H1 (cell line): ENCODE data around the gene LARP4. TPM values are rescaled to one million over a fixed set of nuclear protein-coding genes. Genes with fewer than 3 reads are reported as not detected.
A peak's percentile ranks its signal among the peaks of the same experiment; 100 is the strongest.

ENCODE experiments used
- CTCF ChIA-PET: fragments of 300-600 bp; sonication (Branson Sonifier 250); formaldehyde crosslinking; loops from one replicate; lab custom pipeline; 2021; ENCODE audit not compliant: partially characterized antibody; lab: Charles Lee
- POLR2A ChIA-PET: fragments of 300-600 bp; sonication (Branson Sonifier 250); formaldehyde crosslinking; loops from one replicate; lab custom pipeline; 2021; ENCODE audit warnings: inconsistent platforms; ENCODE audit not compliant: partially characterized antibody; lab: Charles Lee
- DNase-seq, 2 experiments: peaks; one replicate each; pipeline versions ENCODE4 v3.0.0 to v3.0.0-alpha.2; 2010 to 2022; ENCODE audit warnings: low spot score in 2 of 2, low read depth in 1 of 2, mixed read lengths in 1 of 2
- FAIRE-seq: peaks from 2 replicates; lab custom pipeline; 2011; peaks lifted over from hg19 to GRCh38; lab: Jason Lieb, UNC
- H2AFZ ChIP-seq: 2 replicates; pipeline ENCODE4 v1.8.1; 2012; ENCODE audit warnings: low read length, inconsistent platforms
- H2AK5ac ChIP-seq: 2 replicates; pipeline ENCODE4 v1.6.1; 2013; ENCODE audit warnings: low read depth, low read length
- H2BK120ac ChIP-seq: replicated peaks from 2 replicates; pipeline ENCODE3; 2013; ENCODE audit warnings: low read depth, low read length, inconsistent platforms
- H2BK12ac ChIP-seq: 2 replicates; pipeline ENCODE4 v1.6.1; 2013; ENCODE audit warnings: low read depth, low read length
- H2BK15ac ChIP-seq: 2 replicates; pipeline ENCODE4 v1.6.1; 2013; ENCODE audit warnings: low read length
- H2BK20ac ChIP-seq: 2 replicates; pipeline ENCODE4 v1.6.1; 2013; ENCODE audit warnings: low read length
- H2BK5ac ChIP-seq: 2 replicates; pipeline ENCODE4 v1.6.1; 2013; ENCODE audit warnings: low read depth, low read length
- H3K14ac ChIP-seq: 2 replicates; pipeline ENCODE4 v1.6.1; 2013; ENCODE audit warnings: inconsistent platforms; ENCODE audit not compliant: insufficient read length
- H3K18ac ChIP-seq: 2 replicates; pipeline ENCODE4 v1.6.1; 2013; ENCODE audit warnings: low read length; ENCODE audit errors: extremely low read depth
- H3K23ac ChIP-seq: 2 replicates; pipeline ENCODE4 v1.6.1; 2013; ENCODE audit warnings: inconsistent platforms; ENCODE audit not compliant: insufficient read length
- H3K23me2 ChIP-seq: 2 replicates; pipeline ENCODE4 v1.6.1; 2013; ENCODE audit warnings: low read depth, low read length
- H3K27ac ChIP-seq: 2 replicates; pipeline ENCODE4 v1.6.1; 2011; ENCODE audit warnings: low read depth, low read length, inconsistent platforms
- H3K27me3 ChIP-seq, 4 experiments: replicated peaks in 1 of 4; 1 replicate in 1 of 4; 2 replicates in 3 of 4; pipeline versions ENCODE4 v1.6.1 to v1.8.1; 2011 to 2013; ENCODE audit warnings: low read length in 3 of 4, mild to moderate bottlenecking in 3 of 4, inconsistent platforms in 2 of 4, mixed read lengths in 2 of 4, moderate library complexity in 1 of 4; ENCODE audit not compliant: control insufficient read depth in 3 of 4, insufficient read depth in 3 of 4; ENCODE audit errors: extremely low read depth in 1 of 4
- H3K36me3 ChIP-seq, 4 experiments: 2 replicates each; pipeline versions ENCODE4 v1.6.1 to v1.8.1; 2011 to 2013; ENCODE audit warnings: mild to moderate bottlenecking in 4 of 4, low read length in 3 of 4, moderate library complexity in 2 of 4, control low read depth in 1 of 4, inconsistent platforms in 1 of 4; ENCODE audit not compliant: insufficient read depth in 4 of 4, control insufficient read depth in 2 of 4
- H3K4ac ChIP-seq: replicated peaks from 2 replicates; pipeline ENCODE3; 2013; ENCODE audit warnings: low read length, low read depth, mixed read lengths, inconsistent platforms; ENCODE audit not compliant: insufficient read length
- H3K4me1 ChIP-seq, 4 experiments: replicated peaks in 1 of 4; 1 replicate in 1 of 4; 2 replicates in 3 of 4; pipeline versions ENCODE4 v1.6.1 to v1.8.1; 2011 to 2013; ENCODE audit warnings: low read length in 3 of 4, inconsistent platforms in 2 of 4, mixed read lengths in 1 of 4; ENCODE audit not compliant: insufficient read depth in 4 of 4, control insufficient read depth in 3 of 4
- H3K4me2 ChIP-seq, 2 experiments: 2 replicates each; pipeline versions ENCODE4 v1.6.1 to v1.8.1; 2011 to 2013; ENCODE audit warnings: low read depth in 2 of 2, low read length in 2 of 2, control low read depth in 1 of 2, inconsistent platforms in 1 of 2, mild to moderate bottlenecking in 1 of 2; ENCODE audit not compliant: insufficient read depth in 1 of 2
- H3K4me3 ChIP-seq, 4 experiments: fragments of 200-600, 300-600 bp in 1 of 4; sonication (generic), shearing (Covaris generic), sonication (Bioruptor Twin) in 1 of 4; 2 replicates each; pipeline versions ENCODE4 v1.5.1 to v1.8.1; 2011 to 2016; ENCODE audit warnings: low read length in 4 of 4, low read depth in 3 of 4, control low read depth in 2 of 4, inconsistent platforms in 2 of 4, mild to moderate bottlenecking in 2 of 4, mixed read lengths in 1 of 4, moderate library complexity in 1 of 4; ENCODE audit not compliant: insufficient read depth in 2 of 4; ENCODE audit errors: extremely low read depth in 1 of 4
- H3K56ac ChIP-seq: replicated peaks from 2 replicates; pipeline ENCODE3; 2013; ENCODE audit warnings: low read depth, mild to moderate bottlenecking, mixed read lengths, low read length, inconsistent platforms; ENCODE audit not compliant: insufficient read length
- H3K79me1 ChIP-seq: 2 replicates; pipeline ENCODE4 v1.6.1; 2013; ENCODE audit warnings: low read depth, low read length, control low read depth
- H3K79me2 ChIP-seq, 2 experiments: 2 replicates each; pipeline versions ENCODE4 v1.6.1 to v1.8.1; 2012 to 2013; ENCODE audit warnings: low read length in 2 of 2, mild to moderate bottlenecking in 2 of 2, inconsistent platforms in 1 of 2; ENCODE audit not compliant: insufficient read depth in 2 of 2, control insufficient read depth in 1 of 2
- H3K9ac ChIP-seq, 4 experiments: replicated peaks in 1 of 4; 1 replicate in 1 of 4; 2 replicates in 3 of 4; pipeline versions ENCODE4 v1.6.1 to v1.8.1; 2011 to 2013; ENCODE audit warnings: low read depth in 3 of 4, low read length in 3 of 4, control low read depth in 2 of 4, mild to moderate bottlenecking in 2 of 4, moderate library complexity in 2 of 4, inconsistent platforms in 1 of 4; ENCODE audit errors: extremely low read depth in 1 of 4
- H3K9me3 ChIP-seq, 2 experiments: 2 replicates each; pipeline versions ENCODE4 v1.6.1 to v1.8.1; 2012 to 2013; ENCODE audit warnings: mild to moderate bottlenecking in 2 of 2, moderate library complexity in 2 of 2, control low read depth in 1 of 2, inconsistent platforms in 1 of 2, low read depth in 1 of 2, low read length in 1 of 2, mixed read lengths in 1 of 2; ENCODE audit not compliant: insufficient read depth in 2 of 2
- H4K20me1 ChIP-seq, 2 experiments: replicated peaks in 1 of 2; 2 replicates each; pipeline versions ENCODE3 to v1.8.1; 2011 to 2013; ENCODE audit warnings: inconsistent platforms in 2 of 2, low read length in 2 of 2, mild to moderate bottlenecking in 1 of 2; ENCODE audit not compliant: insufficient read depth in 2 of 2, control insufficient read depth in 1 of 2
- H4K5ac ChIP-seq: 2 replicates; pipeline ENCODE4 v1.6.1; 2013; ENCODE audit warnings: low read length, low read depth, mixed read lengths, inconsistent platforms; ENCODE audit not compliant: insufficient read length
- H4K8ac ChIP-seq: 2 replicates; pipeline ENCODE4 v1.8.0; 2013; ENCODE audit warnings: mild to moderate bottlenecking, moderate library complexity, low read length, inconsistent platforms; ENCODE audit not compliant: insufficient read depth; ENCODE audit errors: extremely low read depth
- H4K91ac ChIP-seq: replicated peaks from 2 replicates; pipeline ENCODE3; 2013; ENCODE audit warnings: low read length, mixed read lengths, inconsistent platforms; ENCODE audit not compliant: insufficient read length
- ASH2L ChIP-seq: fragments of 200-600, 300-600 bp; sonication (generic); IDR thresholded peaks from one replicate; pipeline ENCODE4 v1.7.1; 2017; ENCODE audit warnings: low read length
- CBX8 ChIP-seq: fragments of 300-800, 300-1000 bp; sonication (generic); IDR thresholded peaks from 2 replicates; pipeline ENCODE4 v1.7.1; 2016; ENCODE audit warnings: low read depth, low read length, borderline replicate concordance
- CHD1 ChIP-seq: IDR thresholded peaks from 2 replicates; pipeline ENCODE4 v1.6.1; 2012; ENCODE audit warnings: low read depth, low read length, improper control_type of control experiment
- HDAC6 ChIP-seq: IDR thresholded peaks from one replicate; pipeline ENCODE4 v1.7.1; 2012; ENCODE audit warnings: low read depth, mild to moderate bottlenecking, inconsistent platforms, low read length, moderate library complexity
- JUND ChIP-seq: IDR thresholded peaks from 2 replicates; pipeline ENCODE4 v1.6.1; 2011; ENCODE audit warnings: mild to moderate bottlenecking, improper control_type of control experiment, low read length
- RAD21 ChIP-seq, 2 experiments: IDR thresholded peaks in 1 of 2; conservative IDR thresholded peaks in 1 of 2; 2 replicates each; pipeline ENCODE4 v1.6.1; 2011; ENCODE audit warnings: low read depth in 2 of 2, low read length in 2 of 2, improper control_type of control experiment in 1 of 2, inconsistent platforms in 1 of 2, mild to moderate bottlenecking in 1 of 2, moderate library complexity in 1 of 2
- SP4 ChIP-seq: IDR thresholded peaks from 2 replicates; pipeline ENCODE4 v1.6.1; 2012; ENCODE audit warnings: low read length, inconsistent platforms
- TAF1 ChIP-seq: IDR thresholded peaks from 2 replicates; pipeline ENCODE4 v1.6.1; 2011; ENCODE audit warnings: mild to moderate bottlenecking, low read depth, low read length
- TEAD4 ChIP-seq: IDR thresholded peaks from 2 replicates; pipeline ENCODE4 v1.6.1; 2012; ENCODE audit warnings: low read depth, low read length, inconsistent platforms, mixed read lengths
- WGBS, 2 experiments: shearing (Covaris generic) in 1 of 2; methylation state at CpG; one replicate each; pipeline versions ENCODE4 v1.1.6 to v1.1.7; 2013 to 2015; ENCODE audit warnings: low lambda C conversion rate in 2 of 2, mixed read lengths in 2 of 2, inconsistent platforms in 1 of 2, low coverage in 1 of 2, missing lambda C conversion rate in 1 of 2; ENCODE audit not compliant: insufficient replicate concordance in 2 of 2, insufficient coverage in 1 of 2, insufficient read length in 1 of 2; ENCODE audit errors: extremely low coverage in 1 of 2, missing lambda C conversion rate in 1 of 2; 5-methylcytosine and 5-hydroxymethylcytosine counted together
- polyA plus RNA-seq, 7 experiments: library from polyadenylated mRNA; depleted of rRNA in 3 of 7; stranded (reverse) in 5 of 7; unstranded in 2 of 7; fragments of >200 nt in 5 of 7; fragments of 200-250 nt in 2 of 7; gene quantifications; 1 replicate in 5 of 7; 2 replicates in 1 of 7; 4 replicates in 1 of 7; pipeline versions ENCODE4 v1.2.1 to v1.2.3, GENCODE V29; 2011 to 2013; ENCODE audit warnings: missing spikeins in 2 of 7, mixed read lengths in 2 of 7
- total RNA-seq: library from RNA; stranded (reverse); fragmentation: NEBNext Ultra II Directional; extraction: Animal tissue kit (Norgen Biotek cat#: 25700); gene quantifications from 2 replicates; pipeline ENCODE4 v1.2.1, GENCODE V29; 2021
- TF ChIP-seq, protein P1 (sequence below): IDR thresholded peaks from 2 replicates; pipeline ENCODE4 v1.6.1; 2012; ENCODE audit warnings: low read length, inconsistent platforms
- TF ChIP-seq, protein P2 (sequence below): IDR thresholded peaks from 2 replicates; pipeline ENCODE4 v1.6.1; 2012; ENCODE audit warnings: inconsistent platforms

LARP4 gene
- total and polyA plus RNA-seq, 2 of the 8 experiments (the other 6 are each of a cell fraction or from before 2014, with no cell fraction given): 12.8 to 93.9 TPM

- peaks cover 43 to 62% of the 10 kb centered on the region in 2 experiments for H3K79me2 ChIP-seq
- DNase-seq: no peak
- H3K4me3 ChIP-seq: peak overlapping the region; percentile 71 to 95 (median 92)
- no peak overlapping the region for H4K91ac ChIP-seq
- no peak for FAIRE-seq
- no peak overlapping the region for H3K14ac ChIP-seq
- peak overlapping the region; percentile 64 to 72 for H3K4me2 ChIP-seq
- peaks cover 0 to 3% of the 10 kb centered on the region in 2 experiments for H4K20me1 ChIP-seq
- H4K5ac ChIP-seq: no peak overlapping the region
- WGBS, 2 experiments: 74% methylated on average over 7 of the region's 7 CpGs; no CpG with 5 or more reads in 1 of the 2 experiments
- ChIA-PET CTCF (no interaction called here), POLR2A (interaction anchor here (0.5 to 2.2 kb wide), 6 partner anchors 13 to 245 kb away, joined by 3 to 10 read pairs (median 4); partner anchors contain the start of gene CERS5)
- H2BK120ac ChIP-seq: no peak overlapping the region
- no peak overlapping the region for H2BK12ac ChIP-seq
- H3K4ac ChIP-seq: no peak overlapping the region
- H3K79me1 ChIP-seq: no peaks in the 10 kb centered on the region; the same call in 1 of the 2 replicates
- no peak overlapping the region for H3K27ac ChIP-seq
- no peak overlapping the region; a peak in 1 of 7 replicates for H3K9ac ChIP-seq
- peaks cover 2% of the 10 kb centered on the region; the same call in 1 of the 2 replicates for H3K23me2 ChIP-seq
- H2BK5ac ChIP-seq: no peak overlapping the region
- H3K4me1 ChIP-seq: peaks cover 0 to 5% (median 2%) of the 10 kb centered on the region in 4 experiments; a peak in 3 of 7 replicates
- no peak overlapping the region for H2BK15ac ChIP-seq
- no peak overlapping the region for H3K56ac ChIP-seq
- no peaks in the 10 kb centered on the region for H3K27me3 ChIP-seq
- H3K18ac ChIP-seq: no peak overlapping the region
- H2AK5ac ChIP-seq: no peak overlapping the region
- no peak overlapping the region for H2BK20ac ChIP-seq
- H2AFZ ChIP-seq: no peak overlapping the region
- peaks cover 0 to 3% (median 0%) of the 10 kb centered on the region in 4 experiments; a peak in 1 of 8 replicates for H3K36me3 ChIP-seq
- no peaks in the 10 kb centered on the region for H3K9me3 ChIP-seq
- no peak overlapping the region for H3K23ac ChIP-seq
- no peak overlapping the region for H4K8ac ChIP-seq
- TF ChIP-seq, protein P1, sequence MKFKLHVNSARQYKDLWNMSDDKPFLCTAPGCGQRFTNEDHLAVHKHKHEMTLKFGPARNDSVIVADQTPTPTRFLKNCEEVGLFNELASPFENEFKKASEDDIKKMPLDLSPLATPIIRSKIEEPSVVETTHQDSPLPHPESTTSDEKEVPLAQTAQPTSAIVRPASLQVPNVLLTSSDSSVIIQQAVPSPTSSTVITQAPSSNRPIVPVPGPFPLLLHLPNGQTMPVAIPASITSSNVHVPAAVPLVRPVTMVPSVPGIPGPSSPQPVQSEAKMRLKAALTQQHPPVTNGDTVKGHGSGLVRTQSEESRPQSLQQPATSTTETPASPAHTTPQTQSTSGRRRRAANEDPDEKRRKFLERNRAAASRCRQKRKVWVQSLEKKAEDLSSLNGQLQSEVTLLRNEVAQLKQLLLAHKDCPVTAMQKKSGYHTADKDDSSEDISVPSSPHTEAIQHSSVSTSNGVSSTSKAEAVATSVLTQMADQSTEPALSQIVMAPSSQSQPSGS: no peak
- no peak for TF ChIP-seq CHD1
- TF ChIP-seq HDAC6: no peak
- TF ChIP-seq CBX8: no peak
- no peak for TF ChIP-seq SP4
- no peak for TF ChIP-seq ASH2L
- no peak for TF ChIP-seq JUND
- TF ChIP-seq, protein P2, sequence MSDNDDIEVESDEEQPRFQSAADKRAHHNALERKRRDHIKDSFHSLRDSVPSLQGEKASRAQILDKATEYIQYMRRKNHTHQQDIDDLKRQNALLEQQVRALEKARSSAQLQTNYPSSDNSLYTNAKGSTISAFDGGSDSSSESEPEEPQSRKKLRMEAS: no peak
- no peak for TF ChIP-seq TAF1
- no peak for TF ChIP-seq TEAD4
- no peak for TF ChIP-seq RAD21 (IDR thresholded peaks at IDR 0.05 in 1 of 2, conservative IDR thresholded peaks at IDR 0.05 in 1 of 2; ENCODE audit: low read depth in 2 of 2, low read length in 2 of 2)
Measured at GRCh38 chr12:50402264-50403000, 1.7 kb downstream of the LARP4 start.
